GM12878 (cell line): ENCODE data around the gene NT5DC3. TPM values are rescaled to one million over a fixed set of nuclear protein-coding genes. Genes with fewer than 3 reads are reported as not detected.

Source experiments
- ATAC-seq: fragments of 200-7000 bp; cut with Tn5 transposase; 3 replicates; pipeline ENCODE4 v1.9.1; 2020; ENCODE audit warnings: mild to moderate bottlenecking, moderate library complexity
- BruUV-seq: library from RNA; stranded (reverse); fragments of 400-500 nt; replicated peaks from 2 replicates; lab custom pipeline; 2021; lab: Mats Ljungman, UMichigan
- CTCF ChIA-PET: fragments of 300-600 bp; sonication (Branson Sonifier 250); formaldehyde crosslinking; extraction: SDS; loops from one replicate; lab custom pipeline; 2021; ENCODE audit warnings: inconsistent platforms; lab: Yijun Ruan, JAX
- POLR2A ChIA-PET: fragments of 350-600 bp; formaldehyde crosslinking; extraction: SDS; loops from one replicate; lab custom pipeline; 2021; ENCODE audit warnings: inconsistent platforms; lab: Charles Lee
- RAD21 ChIA-PET: fragments of 300-600 bp; sonication (Branson Sonifier 250); formaldehyde crosslinking; loops from one replicate; lab custom pipeline; 2023; ENCODE audit warnings: antibody characterized with exemption; ENCODE audit not compliant: unreplicated experiment; lab: Charles Lee
- SMC1A ChIA-PET: fragments of 300-600 bp; sonication (Branson Sonifier 250); formaldehyde crosslinking; loops from one replicate; lab custom pipeline; 2023; ENCODE audit not compliant: unreplicated experiment, uncharacterized antibody; lab: Charles Lee
- DNase-seq: peaks from one replicate; pipeline ENCODE4 v3.0.0-alpha.2; 2011; ENCODE audit warnings: low read depth, low spot score
- FAIRE-seq: peaks from 3 replicates; lab custom pipeline; 2011; peaks lifted over from hg19 to GRCh38; lab: Jason Lieb, UNC
- H2AFZ ChIP-seq: 2 replicates; pipeline ENCODE4 v1.6.0; 2011; ENCODE audit warnings: low read depth, low read length, control low read depth; ENCODE audit not compliant: control insufficient read depth
- H3K27ac ChIP-seq: 2 replicates; pipeline ENCODE4 v1.5.1; 2011; ENCODE audit warnings: control low read depth; ENCODE audit not compliant: control insufficient read depth, insufficient read depth
- H3K27me3 ChIP-seq, 2 experiments: replicated peaks in 1 of 2; 2 replicates each; pipeline versions ENCODE4 v1.6.0 to v1.6.1; 2011; ENCODE audit warnings: low read length in 1 of 2; ENCODE audit not compliant: control insufficient read depth in 2 of 2, insufficient read depth in 2 of 2
- H3K36me3 ChIP-seq, 2 experiments: 2 replicates each; pipeline ENCODE4 v1.5.1; 2011; ENCODE audit warnings: low read length in 1 of 2; ENCODE audit not compliant: control insufficient read depth in 2 of 2, insufficient read depth in 2 of 2
- H3K4me1 ChIP-seq: 2 replicates; pipeline ENCODE4 v1.6.1; 2011; ENCODE audit warnings: mild to moderate bottlenecking, low read length, moderate library complexity, mixed read lengths; ENCODE audit not compliant: control insufficient read depth, insufficient read depth
- H3K4me2 ChIP-seq: 2 replicates; pipeline ENCODE4 v1.6.0; 2011; ENCODE audit warnings: control low read depth; ENCODE audit not compliant: control insufficient read depth, insufficient read depth
- H3K4me3 ChIP-seq: fragments of 200-600 bp; sonication (generic); 2 replicates; pipeline ENCODE4 v1.5.1; 2016
- H3K79me2 ChIP-seq: 2 replicates; pipeline ENCODE4 v1.6.0; 2011; ENCODE audit warnings: low read length; ENCODE audit not compliant: control insufficient read depth, insufficient read depth
- H3K9ac ChIP-seq: 2 replicates; pipeline ENCODE4 v1.8.0; 2011; ENCODE audit warnings: low read length, control low read depth, mixed read lengths; ENCODE audit not compliant: control insufficient read depth, insufficient read depth
- H3K9me3 ChIP-seq: replicated peaks from 3 replicates; pipeline ENCODE4 v1.5.1; 2011; ENCODE audit warnings: mild to moderate bottlenecking, low read length; ENCODE audit not compliant: control insufficient read depth, insufficient read depth
- H4K20me1 ChIP-seq: 2 replicates; pipeline ENCODE4 v1.6.0; 2011; ENCODE audit not compliant: control insufficient read depth, insufficient read depth
- CHD1 ChIP-seq: IDR thresholded peaks from 2 replicates; pipeline ENCODE4 v1.6.1; 2012; ENCODE audit warnings: low read depth, low read length, improper control_type of control experiment
- FOS ChIP-seq: IDR thresholded peaks from 3 replicates; pipeline ENCODE4 v1.6.1; 2011; ENCODE audit warnings: borderline replicate concordance; ENCODE audit not compliant: insufficient read length; ENCODE audit errors: extremely low read depth
- GATAD2B ChIP-seq: fragments of 450-650 bp; conservative IDR thresholded peaks from 2 replicates; pipeline ENCODE4 v1.6.1; 2017; ENCODE audit warnings: low read depth, mild to moderate bottlenecking, moderate library complexity
- IKZF2 ChIP-seq, 2 experiments: fragments of 450-650 bp; IDR thresholded peaks; 2 replicates each; pipeline ENCODE4 v1.6.1; 2017; ENCODE audit warnings: mild to moderate bottlenecking in 2 of 2, moderate library complexity in 2 of 2
- POLR2AphosphoS2 ChIP-seq: IDR thresholded peaks from 2 replicates; pipeline ENCODE4 v1.6.1; 2011; ENCODE audit warnings: low read depth, mild to moderate bottlenecking, low read length, improper control_type of control experiment, moderate library complexity
- SMAD5 ChIP-seq: IDR thresholded peaks from 2 replicates; pipeline ENCODE4 v1.6.1; 2016; ENCODE audit warnings: antibody characterized with exemption, low read depth
- SUPT20H ChIP-seq: IDR thresholded peaks from 2 replicates; pipeline ENCODE4 v1.6.1; 2011; ENCODE audit warnings: low read depth, mild to moderate bottlenecking, low read length, moderate library complexity, borderline replicate concordance; ENCODE audit not compliant: control insufficient read depth
- ZZZ3 ChIP-seq: IDR thresholded peaks from 2 replicates; pipeline ENCODE4 v1.6.1; 2011; ENCODE audit warnings: low read depth; ENCODE audit not compliant: control insufficient read depth, insufficient read length
- WGBS: methylation state at CpG from one replicate; pipeline ENCODE4 v1.1.6; 2016; ENCODE audit warnings: low lambda C conversion rate; ENCODE audit not compliant: insufficient replicate concordance, insufficient coverage; ENCODE audit errors: missing lambda C conversion rate; 5-methylcytosine and 5-hydroxymethylcytosine counted together
- in situ Hi-C: fragments of 300-500 bp; cut with MboI; formaldehyde crosslinking; loops from 9 replicates; pipeline ENCODE4 v1.14.3; 2018; ENCODE audit warnings: mixed read lengths
- intact Hi-C: fragments of 100-400 bp; cut with micrococcal nuclease; formaldehyde crosslinking; loops from one replicate; pipeline ENCODE4 v1.14.2; 2022; ENCODE audit not compliant: unreplicated experiment
- polyA plus RNA-seq, 11 experiments: library from polyadenylated mRNA; depleted of rRNA in 4 of 11; unstranded in 6 of 11; stranded (reverse) in 5 of 11; fragments of >200 nt; fragmentation: Nextera tagmentation in 4 of 11; fragmentation: Illumina TruSeq in 1 of 11; extraction: Ambion mirVana in 4 of 11; extraction: Trizol in 1 of 11; gene quantifications; 1 replicate in 1 of 11; 2 replicates in 10 of 11; pipeline versions ENCODE4 v1.2.1 to v1.2.3, GENCODE V29; 2011 to 2016; ENCODE audit warnings: inconsistent platforms in 2 of 11, missing spikeins in 2 of 11, low read depth in 1 of 11
- total RNA-seq, 4 experiments: library from RNA; depleted of rRNA in 3 of 4; stranded (reverse); fragments of >200 nt in 3 of 4; fragmentation: Illumina TruSeq in 1 of 4; extraction: Trizol in 1 of 4; gene quantifications; 2 replicates each; pipeline versions ENCODE4 v1.2.1 to v1.2.3, GENCODE V29; 2013 to 2021
- TF ChIP-seq, protein P1 (sequence below), 3 experiments: IDR thresholded peaks in 2 of 3; conservative IDR thresholded peaks in 1 of 3; 2 replicates each; pipeline ENCODE4 v1.5.1; 2011; ENCODE audit warnings: low read depth in 3 of 3, low read length in 3 of 3, mild to moderate bottlenecking in 3 of 3, control low read depth in 2 of 3, moderate library complexity in 2 of 3, inconsistent platforms in 1 of 3, mixed read lengths in 1 of 3; ENCODE audit not compliant: control insufficient read depth in 2 of 3, insufficient read depth in 1 of 3; ENCODE audit errors: extremely low read depth in 1 of 3
- TF ChIP-seq, protein P2 (sequence below): fragments of 450-650 bp; IDR thresholded peaks from 2 replicates; pipeline ENCODE4 v1.6.1; 2017; ENCODE audit warnings: borderline replicate concordance
- TF ChIP-seq, protein P3 (sequence below): IDR thresholded peaks from 2 replicates; pipeline ENCODE4 v1.6.1; 2012; ENCODE audit warnings: low read depth, low read length, improper control_type of control experiment
- TF ChIP-seq, protein P4 (sequence below): IDR thresholded peaks from 2 replicates; pipeline ENCODE4 v1.6.1; 2011; ENCODE audit warnings: borderline replicate concordance, low read depth, mild to moderate bottlenecking, moderate library complexity, low read length; ENCODE audit not compliant: insufficient read depth, poor library complexity, severe bottlenecking

NT5DC3 gene
- total and polyA plus RNA-seq, 10 of the 15 experiments (the other 5 are each of a cell fraction or from before 2014, with no cell fraction given) = 2.0 to 12.4 (median 5.9) TPM

DNA sequence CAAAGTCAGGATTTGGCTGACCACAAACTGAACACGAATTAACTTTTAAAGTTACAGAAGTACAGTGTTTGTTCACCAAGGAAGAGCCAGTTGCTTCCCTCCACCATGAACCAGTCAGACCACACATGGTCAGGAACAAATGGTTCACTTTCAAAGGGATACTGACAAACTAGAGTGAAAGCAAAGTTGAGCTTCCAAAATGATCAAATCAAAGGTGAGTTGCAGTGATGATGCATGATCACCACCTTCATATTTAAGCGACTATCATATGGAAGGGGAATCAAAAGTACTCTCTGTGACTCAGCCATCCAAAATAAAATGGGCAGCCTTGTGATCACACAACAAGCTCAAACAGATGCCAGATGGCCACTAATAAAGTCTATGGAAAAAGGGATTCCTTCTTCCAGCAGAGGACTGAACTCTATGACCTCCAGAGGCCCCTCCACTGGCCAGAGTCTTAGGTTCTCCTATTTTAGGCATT is 13.1 kb downstream of the NT5DC3 start:
- Histone ChIP-seq H3K36me3 (no peaks in the 10 kb centered on the region), H4K20me1 (no peaks in the 10 kb centered on the region), H3K4me2 (no peak overlapping the region), H3K79me2 (no peaks in the 10 kb centered on the region), H3K9me3 (no peaks in the 10 kb centered on the region), H2AFZ (no peak overlapping the region), H3K27me3 (no peaks in the 10 kb centered on the region), H3K4me3 (no peak overlapping the region), H3K4me1 (peaks cover 5% of the 10 kb centered on the region; the same call in 1 of the 2 replicates), H3K27ac (no peak overlapping the region), H3K9ac (no peak overlapping the region)
- no peak for TF ChIP-seq ZZZ3
- TF ChIP-seq, protein P1, sequence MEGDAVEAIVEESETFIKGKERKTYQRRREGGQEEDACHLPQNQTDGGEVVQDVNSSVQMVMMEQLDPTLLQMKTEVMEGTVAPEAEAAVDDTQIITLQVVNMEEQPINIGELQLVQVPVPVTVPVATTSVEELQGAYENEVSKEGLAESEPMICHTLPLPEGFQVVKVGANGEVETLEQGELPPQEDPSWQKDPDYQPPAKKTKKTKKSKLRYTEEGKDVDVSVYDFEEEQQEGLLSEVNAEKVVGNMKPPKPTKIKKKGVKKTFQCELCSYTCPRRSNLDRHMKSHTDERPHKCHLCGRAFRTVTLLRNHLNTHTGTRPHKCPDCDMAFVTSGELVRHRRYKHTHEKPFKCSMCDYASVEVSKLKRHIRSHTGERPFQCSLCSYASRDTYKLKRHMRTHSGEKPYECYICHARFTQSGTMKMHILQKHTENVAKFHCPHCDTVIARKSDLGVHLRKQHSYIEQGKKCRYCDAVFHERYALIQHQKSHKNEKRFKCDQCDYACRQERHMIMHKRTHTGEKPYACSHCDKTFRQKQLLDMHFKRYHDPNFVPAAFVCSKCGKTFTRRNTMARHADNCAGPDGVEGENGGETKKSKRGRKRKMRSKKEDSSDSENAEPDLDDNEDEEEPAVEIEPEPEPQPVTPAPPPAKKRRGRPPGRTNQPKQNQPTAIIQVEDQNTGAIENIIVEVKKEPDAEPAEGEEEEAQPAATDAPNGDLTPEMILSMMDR (IDR thresholded peaks at IDR 0.05 in 2 of 3, conservative IDR thresholded peaks at IDR 0.05 in 1 of 3; ENCODE audit: control insufficient read depth in 2 of 3, extremely low read depth in 1 of 3, insufficient read depth in 1 of 3, low read depth in 3 of 3, low read length in 3 of 3) = no peak
- TF ChIP-seq, protein P2, sequence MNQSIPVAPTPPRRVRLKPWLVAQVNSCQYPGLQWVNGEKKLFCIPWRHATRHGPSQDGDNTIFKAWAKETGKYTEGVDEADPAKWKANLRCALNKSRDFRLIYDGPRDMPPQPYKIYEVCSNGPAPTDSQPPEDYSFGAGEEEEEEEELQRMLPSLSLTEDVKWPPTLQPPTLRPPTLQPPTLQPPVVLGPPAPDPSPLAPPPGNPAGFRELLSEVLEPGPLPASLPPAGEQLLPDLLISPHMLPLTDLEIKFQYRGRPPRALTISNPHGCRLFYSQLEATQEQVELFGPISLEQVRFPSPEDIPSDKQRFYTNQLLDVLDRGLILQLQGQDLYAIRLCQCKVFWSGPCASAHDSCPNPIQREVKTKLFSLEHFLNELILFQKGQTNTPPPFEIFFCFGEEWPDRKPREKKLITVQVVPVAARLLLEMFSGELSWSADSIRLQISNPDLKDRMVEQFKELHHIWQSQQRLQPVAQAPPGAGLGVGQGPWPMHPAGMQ = no peak
- TF ChIP-seq SMAD5 = no peak
- TF ChIP-seq CHD1 = no peak
- TF ChIP-seq POLR2AphosphoS2 = no peak
- no peak for TF ChIP-seq GATAD2B
- TF ChIP-seq FOS = no peak
- TF ChIP-seq, protein P3, sequence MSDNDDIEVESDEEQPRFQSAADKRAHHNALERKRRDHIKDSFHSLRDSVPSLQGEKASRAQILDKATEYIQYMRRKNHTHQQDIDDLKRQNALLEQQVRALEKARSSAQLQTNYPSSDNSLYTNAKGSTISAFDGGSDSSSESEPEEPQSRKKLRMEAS = no peak
- no peak for TF ChIP-seq SUPT20H
- TF ChIP-seq, protein P4, sequence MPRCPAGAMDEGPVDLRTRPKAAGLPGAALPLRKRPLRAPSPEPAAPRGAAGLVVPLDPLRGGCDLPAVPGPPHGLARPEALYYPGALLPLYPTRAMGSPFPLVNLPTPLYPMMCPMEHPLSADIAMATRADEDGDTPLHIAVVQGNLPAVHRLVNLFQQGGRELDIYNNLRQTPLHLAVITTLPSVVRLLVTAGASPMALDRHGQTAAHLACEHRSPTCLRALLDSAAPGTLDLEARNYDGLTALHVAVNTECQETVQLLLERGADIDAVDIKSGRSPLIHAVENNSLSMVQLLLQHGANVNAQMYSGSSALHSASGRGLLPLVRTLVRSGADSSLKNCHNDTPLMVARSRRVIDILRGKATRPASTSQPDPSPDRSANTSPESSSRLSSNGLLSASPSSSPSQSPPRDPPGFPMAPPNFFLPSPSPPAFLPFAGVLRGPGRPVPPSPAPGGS = no peak
- no peak for TF ChIP-seq IKZF2 (IDR thresholded peaks at IDR 0.05)
- FAIRE-seq (peak; percentile 13), DNase-seq (no peak), ATAC-seq (no peak)
- intact Hi-C loops (no loop called here), in situ Hi-C loops (no loop called here)
- ChIA-PET POLR2A (interaction anchor here (1.3 kb wide), 1 partner anchor 12 kb away, joined by 3 read pairs; no protein-coding TSS in a partner anchor), SMC1A (interaction anchor here (0.9 to 1.1 kb wide), 2 partner anchors 12 to 13 kb away, joined by 3 read pairs; partner anchors contain the start of gene NT5DC3), CTCF (no interaction called here), RAD21 (no interaction called here)
- 66% methylated on average over 2 of the region's 2 CpGs for WGBS
- no TSS peak for BruUV-seq
